Measurements from ENCODE around the gene KCTD14.

DNA sequence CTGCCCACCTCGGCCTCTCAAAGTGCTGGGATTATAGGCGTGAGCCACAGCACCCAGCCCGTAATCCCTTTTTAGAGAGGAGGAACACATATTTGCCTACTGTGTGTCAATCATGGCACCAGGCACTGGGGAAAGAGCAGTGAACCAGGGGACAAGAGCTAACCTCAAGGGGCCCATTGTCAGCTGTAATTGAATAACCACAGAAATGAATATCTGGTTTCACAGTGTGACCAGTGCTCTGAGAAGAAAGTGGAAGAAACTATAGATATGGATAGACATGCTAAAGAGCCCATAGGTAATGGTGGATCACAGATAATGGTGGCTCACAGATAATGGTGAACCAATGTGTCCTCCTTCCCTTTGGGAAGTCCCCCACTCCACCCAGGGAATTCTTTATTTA lies 8.6 kb upstream of the KCTD14 start:
- TF ChIP-seq, protein P1, sequence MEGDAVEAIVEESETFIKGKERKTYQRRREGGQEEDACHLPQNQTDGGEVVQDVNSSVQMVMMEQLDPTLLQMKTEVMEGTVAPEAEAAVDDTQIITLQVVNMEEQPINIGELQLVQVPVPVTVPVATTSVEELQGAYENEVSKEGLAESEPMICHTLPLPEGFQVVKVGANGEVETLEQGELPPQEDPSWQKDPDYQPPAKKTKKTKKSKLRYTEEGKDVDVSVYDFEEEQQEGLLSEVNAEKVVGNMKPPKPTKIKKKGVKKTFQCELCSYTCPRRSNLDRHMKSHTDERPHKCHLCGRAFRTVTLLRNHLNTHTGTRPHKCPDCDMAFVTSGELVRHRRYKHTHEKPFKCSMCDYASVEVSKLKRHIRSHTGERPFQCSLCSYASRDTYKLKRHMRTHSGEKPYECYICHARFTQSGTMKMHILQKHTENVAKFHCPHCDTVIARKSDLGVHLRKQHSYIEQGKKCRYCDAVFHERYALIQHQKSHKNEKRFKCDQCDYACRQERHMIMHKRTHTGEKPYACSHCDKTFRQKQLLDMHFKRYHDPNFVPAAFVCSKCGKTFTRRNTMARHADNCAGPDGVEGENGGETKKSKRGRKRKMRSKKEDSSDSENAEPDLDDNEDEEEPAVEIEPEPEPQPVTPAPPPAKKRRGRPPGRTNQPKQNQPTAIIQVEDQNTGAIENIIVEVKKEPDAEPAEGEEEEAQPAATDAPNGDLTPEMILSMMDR (conservative IDR thresholded peaks at IDR 0.05; ENCODE audit: low read length) = no peak
- TF ChIP-seq EZH2phosphoT487 (IDR thresholded peaks at IDR 0.05; ENCODE audit: borderline replicate concordance, low read depth, low read length) = no peak

Measured in OCI-LY7 (cell line).